Stimulated activated CD4-positive, alpha-beta T cell treated with anti-CD3 and anti-CD28 coated beads, Interleukin-15, amount 100 ng/mL, for 1 hour (primary cell): ENCODE results near the gene VSTM2A.
"Not testable (repeated sequence)": the region's sequence is repeated elsewhere in the genome, so short reads cannot be mapped to it uniquely, and the experiment has no call there.

Experiments
- DNase-seq, 2 donors: peaks; one replicate each; pipeline ENCODE4 v3.0.0-alpha.2; 2020; ENCODE audit warnings: low read depth in 1 of 2, low spot score in 1 of 2

Gene VSTM2A, protein sequence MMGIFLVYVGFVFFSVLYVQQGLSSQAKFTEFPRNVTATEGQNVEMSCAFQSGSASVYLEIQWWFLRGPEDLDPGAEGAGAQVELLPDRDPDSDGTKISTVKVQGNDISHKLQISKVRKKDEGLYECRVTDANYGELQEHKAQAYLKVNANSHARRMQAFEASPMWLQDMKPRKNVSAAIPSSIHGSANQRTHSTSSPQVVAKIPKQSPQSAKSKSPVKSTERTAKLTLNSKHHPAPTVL

DNA sequence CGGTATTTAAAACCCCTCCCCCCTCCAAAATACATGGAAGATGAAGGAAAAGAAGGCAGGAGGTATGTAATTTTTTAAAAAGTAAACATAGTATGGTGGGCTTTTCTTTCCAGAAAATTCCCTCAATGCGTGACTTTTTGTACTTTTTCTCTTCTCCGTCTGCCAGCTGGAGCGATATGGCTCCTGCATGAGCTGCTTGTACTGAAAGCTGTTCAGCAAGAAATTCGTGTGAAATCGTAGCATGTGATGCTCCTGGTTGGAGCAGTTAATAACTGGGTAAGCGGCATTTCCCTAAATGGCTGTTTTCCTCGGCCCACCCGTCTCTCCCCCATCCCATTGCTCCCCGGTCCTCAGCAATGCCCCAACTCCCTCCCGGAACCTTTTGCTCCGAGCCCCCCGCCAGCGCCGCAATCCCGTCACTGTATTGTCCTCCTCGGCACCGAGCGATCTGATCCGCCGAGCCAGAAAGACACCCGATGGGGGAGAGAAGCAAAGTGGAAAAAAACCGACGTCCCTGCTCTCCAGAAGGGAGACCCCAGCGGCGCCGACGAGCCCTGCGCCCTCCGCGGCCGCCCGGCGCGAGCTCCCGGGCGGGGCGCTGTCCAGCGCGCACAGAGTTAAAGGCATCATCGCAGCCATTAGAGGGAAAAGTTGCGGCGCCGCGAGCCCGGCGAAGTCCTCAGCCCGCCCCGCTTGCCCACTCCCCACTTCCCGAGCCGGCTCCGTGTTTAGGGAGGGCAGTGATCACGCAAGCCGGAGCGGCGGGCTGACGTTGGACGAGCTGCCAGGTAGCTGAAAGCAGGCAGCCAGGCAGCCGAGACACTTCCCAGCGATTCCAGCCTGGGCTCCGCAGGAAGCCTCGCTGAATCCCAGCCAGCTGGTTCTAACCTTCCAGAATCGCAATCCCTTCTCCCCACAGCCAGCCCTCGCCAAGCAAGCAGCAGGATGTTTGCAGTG, at the start of gene VSTM2A:
Gene VSTM2A, plus strand, starts transcription at position 707 of the 957 bp plus-strand sequence. CDS start 356 bp downstream, outside the sequence.
- no peak for DNase-seq

DNA sequence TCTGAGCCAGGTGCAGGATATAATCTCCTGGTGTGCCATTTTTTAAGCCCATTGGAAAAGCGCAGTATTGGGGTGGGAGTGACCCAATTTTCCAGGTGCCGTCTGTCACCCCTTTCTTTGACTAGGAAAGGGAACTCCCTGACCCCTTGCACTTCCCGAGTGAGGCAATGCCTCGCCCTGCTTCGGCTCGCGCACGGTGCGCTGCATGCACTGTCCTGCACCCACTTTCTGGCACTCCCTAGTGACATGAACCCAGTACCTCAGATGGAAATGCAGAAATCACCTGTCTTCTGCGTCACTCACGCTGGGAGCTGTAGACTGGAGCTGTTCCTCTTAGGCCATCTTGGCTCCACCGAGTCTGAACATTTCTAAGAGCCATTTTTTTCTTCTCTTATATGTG, 37.6 kb upstream of the VSTM2A start:
- DNase-seq: not testable (repeated sequence)

DNA sequence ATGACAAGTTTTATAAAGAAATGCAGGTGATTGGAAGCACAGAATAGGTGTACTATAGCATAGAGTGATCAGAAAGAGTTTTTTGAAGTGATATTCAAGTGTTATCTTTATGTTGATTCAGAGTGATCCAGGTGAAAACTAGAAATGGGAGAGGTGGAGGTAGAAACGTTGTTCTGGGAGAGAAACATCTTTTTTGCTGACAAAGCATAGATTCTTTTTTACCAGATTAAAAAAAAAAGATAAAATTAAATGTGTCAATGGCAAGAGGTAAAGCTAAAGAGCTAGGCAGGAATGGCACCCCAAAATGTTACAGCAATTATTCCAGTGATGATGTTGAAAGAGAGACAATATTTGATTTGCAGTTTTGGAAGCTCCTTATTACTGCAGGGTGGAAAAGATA, 12.6 kb upstream of the VSTM2A start:
- DNase-seq: no peak

DNA sequence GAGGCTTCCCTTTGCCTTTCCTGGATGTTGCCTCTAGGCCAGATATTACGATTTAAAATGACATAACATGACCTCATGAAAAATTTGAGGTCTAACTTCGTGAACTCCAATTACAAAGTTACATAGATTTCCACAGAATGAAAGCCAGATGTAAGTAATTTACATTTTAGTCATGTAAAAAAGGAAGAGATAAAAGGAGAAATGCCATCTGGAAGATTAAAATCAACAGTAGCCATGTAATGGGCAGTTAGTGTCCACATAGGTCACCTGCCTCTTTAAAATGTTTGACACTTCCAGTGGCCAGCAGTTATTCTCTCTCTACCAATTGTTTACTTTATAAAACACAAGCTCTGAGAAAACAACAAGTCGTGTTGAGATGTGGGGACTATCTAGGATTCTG, 4.1 kb upstream of the VSTM2A start:
- no peak for DNase-seq

DNA sequence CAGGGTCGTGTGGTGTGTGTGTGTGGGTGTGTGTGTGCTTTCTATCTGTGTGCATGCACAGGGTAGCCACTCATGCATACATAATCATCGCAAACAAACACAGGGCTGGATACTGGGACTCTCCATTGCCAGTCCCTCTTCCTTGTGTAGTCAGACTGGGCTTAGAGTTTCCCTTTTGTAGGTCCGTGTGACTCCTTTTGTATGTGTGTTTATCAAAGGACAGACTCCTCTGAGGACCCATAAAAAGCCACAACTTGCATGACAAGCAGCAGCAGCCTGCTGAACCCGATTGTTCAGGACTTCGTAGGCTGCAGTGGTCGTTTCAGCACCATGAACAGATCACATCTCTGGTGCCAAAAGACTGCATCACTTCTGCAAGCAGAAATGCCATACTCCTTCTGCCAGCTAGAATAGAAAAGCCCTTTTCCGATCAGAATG, 895 bp downstream of the VSTM2A start:
- no peak for DNase-seq

DNA sequence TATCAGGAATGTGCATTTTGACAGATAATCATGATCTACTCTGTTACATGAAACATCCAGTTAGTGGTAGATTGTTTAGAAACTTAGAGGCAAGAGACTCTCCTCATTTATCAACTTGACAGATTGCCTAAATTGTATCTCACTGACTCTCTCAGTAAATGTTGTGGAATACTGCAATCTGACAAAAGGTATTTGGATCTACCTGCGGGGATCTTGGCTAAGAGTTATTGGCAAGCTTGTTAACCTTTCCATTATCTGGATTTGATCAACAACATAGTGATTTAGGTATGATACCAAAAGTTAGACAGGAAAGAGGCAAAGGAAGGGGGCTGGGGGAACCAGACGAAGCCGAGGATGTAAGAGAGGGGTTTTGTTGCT, 2.0 kb downstream of the VSTM2A start:
- no peak for DNase-seq

DNA sequence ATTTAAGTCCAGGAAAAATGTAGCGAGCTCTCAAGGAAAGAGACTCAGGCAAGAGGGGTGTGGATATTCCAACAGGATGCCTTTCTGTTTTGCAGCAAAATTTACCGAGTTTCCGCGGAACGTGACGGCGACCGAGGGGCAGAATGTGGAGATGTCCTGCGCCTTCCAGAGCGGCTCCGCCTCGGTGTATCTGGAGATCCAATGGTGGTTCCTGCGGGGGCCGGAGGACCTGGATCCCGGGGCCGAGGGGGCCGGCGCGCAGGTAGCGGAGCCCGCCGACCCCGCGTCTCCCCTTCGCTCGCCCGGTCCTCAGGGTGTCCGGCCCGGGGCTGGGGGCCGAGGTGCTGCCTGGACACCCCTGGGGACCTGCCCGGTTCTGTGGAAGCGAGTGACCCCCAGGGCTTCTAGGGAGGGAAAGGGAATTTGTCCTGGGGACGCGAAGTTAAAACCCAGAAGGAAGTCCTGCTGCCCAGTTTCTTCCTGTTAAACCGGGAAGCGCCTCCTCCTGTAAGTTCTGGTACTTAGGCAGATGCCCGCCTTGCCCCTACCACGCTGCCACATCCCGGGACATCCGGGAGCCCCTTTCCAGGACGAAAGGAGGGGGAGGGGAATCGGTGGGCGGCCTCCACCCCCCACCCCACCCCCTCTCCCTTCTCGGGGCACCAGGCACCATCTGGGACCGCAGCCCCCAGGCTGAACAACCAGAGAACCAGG, 2.5 kb downstream of the VSTM2A start:
- DNase-seq: no peak

DNA sequence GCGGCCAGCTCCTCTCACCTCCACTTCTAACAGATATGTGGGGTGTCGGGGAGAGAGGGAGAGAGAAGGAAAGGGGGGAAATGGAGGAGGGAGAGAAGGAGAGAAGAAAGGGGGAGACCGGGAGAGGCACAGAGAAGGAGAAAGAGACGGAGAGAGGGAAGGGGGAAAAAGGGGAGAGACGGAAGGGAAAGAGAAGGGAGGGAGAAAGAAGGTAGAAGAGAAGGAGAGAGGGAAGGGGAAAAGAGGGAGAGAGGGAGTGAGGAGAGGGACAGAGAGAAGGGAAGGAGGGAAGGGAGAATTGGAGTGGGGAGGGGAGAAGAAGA, 3.0 kb downstream of the VSTM2A start:
- no peak for DNase-seq

DNA sequence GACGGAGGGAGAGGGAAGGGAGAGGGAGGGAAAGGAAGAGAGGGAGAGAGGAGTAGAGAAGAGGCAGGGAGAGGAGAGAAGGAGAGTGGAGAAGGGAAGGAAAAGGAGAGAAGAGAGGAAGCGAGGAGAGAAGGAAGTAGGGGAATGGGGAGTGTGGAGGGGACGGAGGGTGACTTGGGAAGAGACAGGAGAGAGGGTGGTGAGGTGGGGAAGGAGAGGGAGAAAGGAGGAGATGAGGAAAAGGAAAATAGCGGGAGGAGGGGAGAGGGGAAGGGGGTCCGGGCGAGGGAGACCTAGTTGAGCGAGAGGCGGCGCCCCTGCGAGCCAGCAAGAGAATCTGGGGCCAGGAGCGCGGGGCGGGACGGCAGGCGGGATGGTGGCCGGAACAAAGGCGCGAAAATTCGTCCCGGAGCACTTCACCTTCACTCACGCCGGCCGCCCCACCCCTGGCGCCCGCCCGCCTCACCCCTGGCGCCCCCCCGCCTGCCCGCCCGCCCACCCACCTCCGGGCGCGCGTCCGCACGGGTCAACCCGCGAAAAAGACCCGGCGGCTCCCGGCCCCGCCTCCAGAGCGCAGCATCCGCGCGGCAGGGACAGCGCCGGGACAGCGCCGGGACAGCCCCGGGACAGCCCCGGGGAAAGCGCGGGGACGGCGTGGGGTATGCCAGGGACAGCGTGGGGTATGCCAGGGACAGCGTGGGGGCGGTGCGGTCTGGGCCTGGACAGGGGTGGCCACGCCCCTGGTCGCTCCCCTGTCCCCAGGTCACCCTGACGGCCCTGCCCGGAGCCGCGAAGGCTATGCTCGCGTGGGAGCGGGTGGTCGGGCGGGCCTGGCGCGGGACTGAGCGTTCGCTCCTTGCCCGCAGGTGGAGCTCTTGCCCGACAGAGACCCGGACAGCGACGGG, 4.2 kb downstream of the VSTM2A start:
- no peak for DNase-seq

DNA sequence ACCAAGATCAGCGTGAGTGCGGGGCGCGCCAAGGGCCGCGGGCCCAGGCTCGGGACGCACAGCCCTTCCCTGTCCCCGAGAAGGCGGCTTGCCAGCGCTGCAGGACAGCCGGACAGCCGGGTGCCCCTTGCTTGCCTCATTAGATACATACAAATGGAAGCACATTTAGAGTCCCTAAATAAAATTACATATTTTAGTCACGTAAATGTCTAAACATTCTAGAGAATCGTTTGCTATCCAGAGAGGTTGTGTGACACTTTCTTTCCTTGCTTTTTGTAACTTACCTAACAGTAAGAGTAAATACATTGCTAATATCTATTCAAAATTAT, 4.8 kb downstream of the VSTM2A start:
- no peak for DNase-seq

DNA sequence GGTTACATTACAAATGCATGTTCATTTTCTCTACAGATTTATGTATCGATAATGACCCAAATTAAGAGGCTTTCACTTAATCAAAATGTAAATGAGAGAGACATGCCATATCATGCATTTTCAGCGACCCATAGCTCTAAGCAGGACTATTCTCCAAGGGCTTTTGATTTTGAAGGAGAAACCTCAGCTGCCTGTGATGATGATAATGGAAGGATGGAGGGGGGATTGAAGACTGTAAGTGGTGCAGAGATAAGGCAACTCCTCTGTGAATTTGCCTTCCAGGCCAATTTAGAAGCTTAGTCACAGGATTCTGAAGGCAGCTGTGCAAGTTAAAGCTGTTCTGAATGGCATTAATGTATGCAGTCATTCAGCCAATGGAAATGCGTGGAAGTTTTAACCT, 8.3 kb downstream of the VSTM2A start:
- DNase-seq: no peak

DNA sequence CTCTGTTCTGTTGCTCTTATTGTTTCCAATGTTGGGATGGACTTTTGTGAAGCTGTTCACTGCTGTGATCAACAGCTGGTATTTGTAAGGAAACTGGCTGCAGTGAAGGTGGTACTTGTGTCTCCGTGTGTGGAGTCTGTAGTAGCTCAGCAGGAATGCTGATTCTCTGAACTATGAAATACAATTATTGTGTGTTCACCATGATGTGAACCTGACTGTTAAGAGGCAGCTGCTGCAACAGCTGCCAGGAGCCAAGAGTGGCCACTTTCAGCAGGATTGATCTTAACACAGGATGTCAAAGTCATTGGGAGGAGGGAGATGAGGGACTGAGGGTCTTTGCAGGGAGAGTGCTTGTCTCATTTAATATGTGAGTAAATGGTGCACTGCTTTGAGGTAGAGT, 13.9 kb downstream of the VSTM2A start:
- DNase-seq: no peak

DNA sequence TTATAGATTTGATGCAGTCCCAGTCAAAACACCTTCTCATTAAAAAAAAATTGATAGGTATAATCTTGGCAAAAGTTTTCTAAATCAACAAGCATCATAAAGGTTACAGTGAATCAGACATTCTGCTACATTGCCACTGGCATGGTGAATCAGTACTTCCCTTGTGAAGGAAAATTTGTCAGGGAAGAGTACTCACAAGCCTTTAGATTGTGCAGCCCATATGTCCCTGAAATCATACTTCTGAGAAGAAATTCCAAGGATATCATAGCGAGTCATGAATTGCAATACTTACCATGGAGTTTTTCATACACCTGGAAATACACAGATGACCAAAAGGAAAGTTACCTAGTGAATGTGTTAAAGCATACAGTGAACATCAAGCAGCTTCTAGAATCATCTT, 17.2 kb downstream of the VSTM2A start:
- no peak for DNase-seq

DNA sequence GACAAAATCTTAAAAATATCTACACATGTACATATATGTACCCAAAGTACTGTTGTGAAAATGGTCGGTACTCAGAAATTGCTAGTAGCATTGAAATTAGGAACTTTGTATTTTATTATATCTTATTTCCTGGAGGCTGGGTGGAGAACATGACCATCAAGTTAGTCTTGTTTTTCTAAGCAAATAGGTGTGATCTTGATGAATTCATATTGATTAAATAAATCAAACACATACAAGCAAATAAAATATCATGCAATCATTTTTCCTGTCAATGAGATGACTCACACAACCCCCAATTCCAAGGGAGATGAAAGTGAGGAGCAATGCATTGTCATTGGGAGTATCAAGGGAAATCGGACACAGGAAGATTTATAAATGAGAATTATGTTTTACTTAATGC, 18.0 kb downstream of the VSTM2A start:
- no peak for DNase-seq

DNA sequence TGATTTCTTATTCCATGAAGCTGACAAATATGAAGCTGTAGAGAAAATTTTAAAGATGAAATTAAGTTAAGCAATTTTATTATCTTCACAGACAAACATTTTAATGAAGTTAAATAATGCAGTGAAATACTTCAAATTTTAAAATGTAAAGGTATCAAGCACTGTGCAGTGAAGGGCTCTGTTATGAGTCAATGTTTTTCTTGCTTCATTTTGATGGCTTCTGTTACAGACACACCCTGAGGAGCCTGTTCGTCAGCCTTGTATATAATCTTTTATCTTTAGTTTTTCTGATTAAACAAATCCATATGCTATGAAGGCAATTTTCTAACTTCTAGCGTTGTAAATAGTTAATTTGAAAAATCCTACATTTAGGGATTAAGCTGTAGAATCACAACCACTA, 18.5 kb downstream of the VSTM2A start:
- no peak for DNase-seq

DNA sequence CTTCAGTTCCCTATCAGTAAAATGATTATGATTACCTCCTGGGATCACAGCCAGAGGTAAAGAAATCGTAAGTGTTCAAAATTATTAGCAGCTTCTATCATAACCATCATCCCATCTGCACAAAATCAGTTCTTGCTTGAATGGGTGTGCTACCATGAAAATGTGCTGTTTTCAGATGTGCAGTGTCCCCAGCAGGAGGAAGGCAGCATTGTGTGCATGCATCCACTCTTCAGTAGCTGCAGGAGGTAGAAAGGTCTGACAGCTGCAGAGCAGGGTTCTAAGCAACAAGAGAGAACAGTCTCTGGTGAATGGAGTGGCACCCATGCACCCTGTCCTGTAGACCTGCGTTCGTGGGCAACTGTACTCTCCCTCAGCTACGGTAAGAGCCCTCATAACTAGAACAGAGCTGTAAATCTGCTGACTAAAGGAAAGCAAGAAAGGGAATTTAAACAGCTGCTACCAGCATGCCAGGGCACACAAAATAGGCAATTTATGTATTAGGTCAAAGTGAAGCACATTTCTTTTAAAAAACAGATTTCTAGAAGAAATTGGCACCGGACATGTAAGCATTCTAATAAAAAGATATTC, 21.2 kb downstream of the VSTM2A start:
- DNase-seq: no peak

DNA sequence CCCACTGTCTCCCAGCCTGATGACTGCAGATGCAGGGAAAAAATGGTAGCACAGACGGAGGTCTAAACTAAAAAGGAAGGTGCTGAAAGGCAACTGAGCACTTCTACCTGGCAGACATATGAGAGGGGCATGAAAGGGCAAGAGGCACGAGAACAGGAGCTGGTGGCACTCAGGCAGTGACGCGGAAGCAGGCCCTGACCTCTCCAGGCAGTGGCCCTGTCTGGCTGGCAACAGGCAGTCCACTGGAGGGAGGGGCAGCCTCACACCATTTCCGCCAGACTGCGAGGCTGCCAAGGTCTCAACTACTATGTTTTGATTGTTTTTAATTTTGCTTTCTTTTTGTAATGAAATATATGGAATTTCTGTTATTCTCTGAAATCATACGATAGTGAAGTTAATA, 23.3 kb downstream of the VSTM2A start:
- DNase-seq: no peak

DNA sequence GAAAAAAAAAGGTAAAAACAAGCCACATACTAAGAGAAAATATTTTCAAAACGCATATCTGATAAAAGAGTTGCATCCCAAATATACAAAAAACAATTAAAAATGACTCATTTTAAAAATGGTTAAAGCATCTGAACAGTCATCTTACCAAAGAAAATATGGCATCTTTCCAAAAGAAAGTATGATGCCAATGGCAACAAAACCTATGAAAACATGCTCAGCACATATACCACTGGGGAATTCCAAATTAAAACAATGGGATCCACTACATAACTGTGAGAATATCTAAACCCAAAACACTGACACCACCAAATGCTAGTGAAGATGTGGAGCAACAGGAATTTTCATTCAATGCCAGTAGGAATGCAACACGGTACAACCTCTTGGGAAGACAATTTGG, 39.3 kb downstream of the VSTM2A start:
- no peak for DNase-seq

DNA sequence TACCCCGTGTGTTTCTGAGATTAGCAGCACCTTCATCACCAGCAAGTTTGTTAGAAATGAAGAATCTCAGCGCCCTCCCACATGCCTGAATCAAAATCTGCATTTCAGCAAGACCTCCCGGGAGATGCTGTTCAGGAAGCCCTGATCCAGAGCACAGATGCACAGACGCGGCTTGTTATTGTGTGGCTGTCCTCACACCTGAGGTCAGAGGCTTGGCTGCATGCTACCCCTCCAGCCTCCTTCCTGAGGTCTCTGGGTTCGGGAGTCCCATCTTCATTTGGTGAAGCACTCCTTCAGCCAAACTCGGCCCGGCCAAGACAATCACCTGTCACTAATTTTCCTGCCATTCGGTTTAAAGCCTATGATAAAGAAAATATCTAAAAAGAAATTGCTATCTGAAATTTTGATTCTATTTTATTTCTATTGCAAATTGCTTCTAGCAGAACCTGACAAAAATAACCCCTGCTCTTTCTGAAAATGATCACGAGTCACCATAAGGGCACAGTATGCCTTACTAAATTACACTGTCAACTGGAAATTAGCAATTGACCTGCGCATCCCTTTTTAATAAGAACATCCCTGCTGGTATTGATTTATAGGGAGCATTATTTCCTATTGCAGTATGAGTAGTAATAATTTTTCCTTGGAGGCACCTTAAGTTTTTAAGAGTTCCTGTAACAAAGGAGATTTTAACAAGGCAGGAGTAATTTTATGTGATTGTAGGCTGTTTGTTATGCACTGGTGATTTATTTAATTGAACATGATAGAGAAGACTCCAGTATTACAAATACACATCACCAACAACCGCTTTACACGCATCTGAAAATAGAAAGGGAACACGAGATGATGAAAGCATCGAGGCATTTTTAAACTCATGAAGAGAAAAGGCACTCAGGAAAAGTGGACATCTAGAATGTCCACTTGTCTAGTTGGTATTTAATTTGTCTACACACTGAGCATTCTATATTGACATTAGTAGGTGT, 49.5 kb downstream of the VSTM2A start:
- no peak for DNase-seq

DNA sequence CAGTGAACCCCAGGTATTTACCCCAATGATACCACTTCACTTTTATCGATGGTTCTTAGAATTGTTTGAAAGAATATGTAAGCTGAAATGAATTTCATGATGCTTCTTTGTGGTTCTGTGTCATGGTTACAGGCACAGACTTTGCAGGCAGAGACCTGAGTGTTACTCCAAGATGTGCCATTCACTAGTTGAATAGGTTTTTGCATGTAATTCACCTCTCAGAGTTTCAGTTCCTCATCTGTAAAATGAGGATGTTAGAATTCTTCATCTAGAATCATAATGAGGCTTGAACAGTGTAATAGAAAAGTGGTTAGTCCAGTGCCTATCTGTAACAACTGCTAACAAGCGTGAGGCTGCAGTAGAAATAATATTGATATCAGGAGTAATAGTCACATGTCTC, 54.6 kb downstream of the VSTM2A start:
- no peak for DNase-seq
